H9 (cell line): ENCODE results near the gene TYW1. TPM values are rescaled to one million over a fixed set of nuclear protein-coding genes. Genes with fewer than 3 reads are reported as not detected.

Experiments
- DNase-seq: peaks from one replicate; pipeline ENCODE4 v3.0.0-alpha.2; 2017
- H2AFZ ChIP-seq: one replicate; pipeline ENCODE4 v1.6.1; 2013; ENCODE audit warnings: mild to moderate bottlenecking, low read length, control low read depth, moderate library complexity
- H2AK5ac ChIP-seq: 2 replicates; pipeline ENCODE4 v1.6.1; 2013; ENCODE audit warnings: low read length, control low read depth, mixed read lengths; ENCODE audit not compliant: insufficient read length
- H2BK120ac ChIP-seq: one replicate; pipeline ENCODE4 v1.6.1; 2013; ENCODE audit warnings: low read depth, mild to moderate bottlenecking, low read length, control low read depth, inconsistent platforms; ENCODE audit not compliant: poor library complexity, severe bottlenecking
- H2BK12ac ChIP-seq: 2 replicates; pipeline ENCODE4 v1.6.1; 2013; ENCODE audit warnings: low read length, control low read depth, mixed read lengths, low read depth; ENCODE audit not compliant: insufficient read length
- H2BK15ac ChIP-seq: 2 replicates; pipeline ENCODE4 v1.6.1; 2013; ENCODE audit warnings: low read depth, low read length, control low read depth
- H2BK20ac ChIP-seq: one replicate; pipeline ENCODE4 v1.6.1; 2013; ENCODE audit warnings: low read depth, mild to moderate bottlenecking, low read length, control low read depth, inconsistent platforms; ENCODE audit not compliant: poor library complexity, severe bottlenecking
- H2BK5ac ChIP-seq: 2 replicates; pipeline ENCODE4 v1.6.1; 2013; ENCODE audit warnings: low read length, control low read depth, mixed read lengths; ENCODE audit not compliant: insufficient read length
- H3K14ac ChIP-seq: 2 replicates; pipeline ENCODE4 v1.6.1; 2013; ENCODE audit warnings: low read length, control low read depth; ENCODE audit not compliant: insufficient read depth
- H3K18ac ChIP-seq: 2 replicates; pipeline ENCODE4 v1.6.1; 2013; ENCODE audit warnings: low read depth, mild to moderate bottlenecking, mixed read lengths, low read length, control low read depth; ENCODE audit not compliant: insufficient read length
- H3K23ac ChIP-seq: 2 replicates; pipeline ENCODE4 v1.6.1; 2013; ENCODE audit warnings: low read length, control low read depth, mixed read lengths, low read depth; ENCODE audit not compliant: insufficient read length
- H3K23me2 ChIP-seq: 2 replicates; pipeline ENCODE4 v1.6.1; 2013; ENCODE audit warnings: low read depth, mild to moderate bottlenecking, mixed read lengths, low read length, control low read depth; ENCODE audit not compliant: insufficient read length, poor library complexity, severe bottlenecking
- H3K27ac ChIP-seq: 2 replicates; pipeline ENCODE4 v1.5.1; 2013; ENCODE audit warnings: low read length, control low read depth, mixed read lengths, low read depth; ENCODE audit not compliant: insufficient read length
- H3K27me3 ChIP-seq: 2 replicates; pipeline ENCODE4 v1.6.1; 2013; ENCODE audit warnings: low read length, control low read depth, inconsistent platforms; ENCODE audit not compliant: insufficient read depth
- H3K4ac ChIP-seq: 2 replicates; pipeline ENCODE4 v1.6.1; 2013; ENCODE audit warnings: low read depth, mild to moderate bottlenecking, control low read depth, inconsistent platforms, low read length, moderate library complexity
- H3K4me1 ChIP-seq: 2 replicates; pipeline ENCODE4 v1.6.1; 2013; ENCODE audit warnings: low read length, control low read depth, inconsistent platforms; ENCODE audit not compliant: insufficient read depth
- H3K4me2 ChIP-seq: 2 replicates; pipeline ENCODE4 v1.6.1; 2013; ENCODE audit warnings: low read length, control low read depth, mixed read lengths; ENCODE audit not compliant: insufficient read length, insufficient read depth
- H3K56ac ChIP-seq: 2 replicates; pipeline ENCODE4 v1.6.1; 2013; ENCODE audit warnings: low read depth, mild to moderate bottlenecking, mixed read lengths, low read length, control low read depth; ENCODE audit not compliant: insufficient read length
- H3K79me1 ChIP-seq: 2 replicates; pipeline ENCODE4 v1.6.1; 2013; ENCODE audit warnings: low read depth, mild to moderate bottlenecking, moderate library complexity, low read length, control low read depth, inconsistent platforms; ENCODE audit not compliant: insufficient read depth, poor library complexity, severe bottlenecking
- H3K79me2 ChIP-seq: 2 replicates; pipeline ENCODE4 v1.6.1; 2013; ENCODE audit warnings: low read length, control low read depth, inconsistent platforms; ENCODE audit not compliant: insufficient read depth
- H3K9ac ChIP-seq: 2 replicates; pipeline ENCODE4 v1.6.1; 2013; ENCODE audit warnings: low read length, control low read depth, mixed read lengths; ENCODE audit not compliant: insufficient read length; ENCODE audit errors: extremely low read depth
- H3K9me3 ChIP-seq: one replicate; pipeline ENCODE4 v1.6.1; 2013; ENCODE audit warnings: low read depth, low read length, inconsistent platforms; ENCODE audit not compliant: control insufficient read depth
- H3T11ph ChIP-seq: one replicate; pipeline ENCODE4 v1.6.1; 2013; ENCODE audit warnings: mild to moderate bottlenecking, low read length, control low read depth, inconsistent platforms
- H4K20me1 ChIP-seq: one replicate; pipeline ENCODE4 v1.6.1; 2013; ENCODE audit not compliant: control insufficient read depth, insufficient read length, insufficient read depth
- H4K5ac ChIP-seq: 2 replicates; pipeline ENCODE4 v1.6.1; 2013; ENCODE audit warnings: low read depth, mild to moderate bottlenecking, mixed read lengths, low read length, control low read depth; ENCODE audit not compliant: insufficient read length
- H4K8ac ChIP-seq: replicated peaks from 2 replicates; pipeline ENCODE4 v1.6.1; 2013; ENCODE audit warnings: low read length, control low read depth, mixed read lengths, low read depth; ENCODE audit not compliant: insufficient read length
- H4K91ac ChIP-seq: 2 replicates; pipeline ENCODE4 v1.6.1; 2013; ENCODE audit warnings: low read depth, mild to moderate bottlenecking, moderate library complexity, mixed read lengths, low read length, control low read depth; ENCODE audit not compliant: insufficient read length
- H3K27ac Mint-ChIP-seq, 3 experiments: 2 replicates in 2 of 3; 3 replicates in 1 of 3; pipeline ENCODE4 v1.8.0; 2020 to 2021; ENCODE audit warnings: mixed read lengths in 3 of 3, mild to moderate bottlenecking in 1 of 3, moderate library complexity in 1 of 3
- H3K27me3 Mint-ChIP-seq: 2 replicates; pipeline ENCODE4 v1.8.0; 2021; ENCODE audit warnings: low read depth, mild to moderate bottlenecking, moderate library complexity, mixed read lengths
- H3K36me3 Mint-ChIP-seq, 3 experiments: 2 replicates in 2 of 3; 3 replicates in 1 of 3; pipeline ENCODE4 v1.8.0; 2020 to 2021; ENCODE audit warnings: low read depth in 3 of 3, mixed read lengths in 3 of 3; ENCODE audit not compliant: insufficient read depth in 1 of 3
- H3K4me1 Mint-ChIP-seq, 2 experiments: 2 replicates each; pipeline ENCODE4 v1.8.0; 2020; ENCODE audit warnings: mixed read lengths in 2 of 2
- H3K4me3 Mint-ChIP-seq, 2 experiments: 2 replicates in 1 of 2; 3 replicates in 1 of 2; pipeline ENCODE4 v1.8.0; 2020 to 2021; ENCODE audit warnings: mild to moderate bottlenecking in 2 of 2, mixed read lengths in 2 of 2, moderate library complexity in 1 of 2
- H3K9me3 Mint-ChIP-seq, 2 experiments: 2 replicates in 1 of 2; 3 replicates in 1 of 2; pipeline ENCODE4 v1.8.0; 2020; ENCODE audit warnings: mild to moderate bottlenecking in 2 of 2, mixed read lengths in 2 of 2, moderate library complexity in 1 of 2
- WGBS: extraction: QIAGEN DNeasy Blood & Tissue Kit; methylation state at CpG from one replicate; pipeline ENCODE4 v1.1.7; 2013; ENCODE audit warnings: missing lambda C conversion rate, low lambda C conversion rate, mixed read lengths; ENCODE audit not compliant: insufficient read length; ENCODE audit errors: extremely low coverage; 5-methylcytosine and 5-hydroxymethylcytosine counted together
- total RNA-seq: library from RNA; stranded (reverse); gene quantifications from 2 replicates; pipeline ENCODE4 v1.2.1, GENCODE V29; 2021
- TF ChIP-seq, protein P1 (sequence below): fragments of 200-600 bp; sonication (generic); conservative IDR thresholded peaks from 3 replicates; pipeline ENCODE4 v1.8.0; 2021; ENCODE audit warnings: antibody characterized with exemption, mild to moderate bottlenecking

The TYW1 gene
- total RNA-seq, 1 experiment from 2014 or later: 22.3 TPM

DNA sequence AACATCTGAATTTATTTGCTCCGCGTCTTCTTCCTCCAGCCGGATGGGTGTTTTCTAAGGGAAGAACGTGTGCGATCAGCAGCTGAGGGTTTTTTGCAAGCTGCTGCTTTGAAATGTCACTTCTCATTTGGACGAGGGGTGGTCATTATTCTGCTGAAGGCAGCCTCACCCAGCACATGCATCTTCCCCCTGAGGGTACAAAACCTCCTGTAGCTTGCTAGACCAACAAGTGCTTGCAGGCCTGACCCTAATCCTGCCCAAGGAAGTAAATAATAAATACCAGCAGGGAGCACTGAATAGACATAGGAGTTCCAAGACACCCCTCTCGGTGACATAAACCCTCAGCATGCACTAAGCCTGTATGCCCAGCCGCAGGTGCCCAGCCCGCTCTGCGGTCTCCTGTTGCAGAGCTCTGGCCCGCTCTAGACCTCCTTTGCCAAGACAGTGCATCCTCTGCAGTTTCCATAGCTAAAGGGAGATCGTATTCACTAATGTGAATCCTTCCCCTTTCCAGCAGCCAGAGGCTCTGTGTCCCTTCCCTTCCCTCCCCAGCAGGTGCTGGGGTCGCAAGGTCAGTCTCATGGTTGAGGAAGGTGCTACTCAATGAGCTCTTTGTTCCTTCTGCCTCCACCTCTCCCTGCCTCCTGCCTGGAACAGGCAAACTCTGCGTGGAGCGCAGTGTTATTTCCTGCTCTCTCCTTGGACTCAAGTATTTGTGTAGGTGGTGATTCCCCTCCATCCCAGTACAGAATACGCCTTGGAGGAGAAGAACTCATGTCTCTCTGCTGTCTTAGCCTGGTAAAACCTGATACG, 37.9 kb upstream of the TYW1 start:
- peak overlapping the region in 1 of 3 experiments; percentile 63; a peak in 2 of 7 replicates for H3K27ac Mint-ChIP-seq
- no peaks in the 10 kb centered on the region for H3K79me1 ChIP-seq
- no peak overlapping the region for H3K4me2 ChIP-seq

More for the DNA sequence above, 37.9 kb upstream of the TYW1 start:
- H3K27ac ChIP-seq: no peak overlapping the region
- no peak overlapping the region for H4K8ac ChIP-seq
- Mint-ChIP-seq H3K4me1 (no peaks in the 10 kb centered on the region), H3K27me3 (no peaks in the 10 kb centered on the region), H3K4me3 (no peak overlapping the region), H3K36me3 (peaks cover 6 to 38% (median 35%) of the 10 kb centered on the region in 3 experiments; a peak in 5 of 7 replicates), H3K9me3 (no peaks in the 10 kb centered on the region)
- no peak overlapping the region for H4K5ac ChIP-seq
- no peak overlapping the region for H2BK12ac ChIP-seq
- H2BK120ac ChIP-seq: no peak overlapping the region
- no peak overlapping the region for H3K9ac ChIP-seq
- DNase-seq: no peak
- TF ChIP-seq, protein P1, sequence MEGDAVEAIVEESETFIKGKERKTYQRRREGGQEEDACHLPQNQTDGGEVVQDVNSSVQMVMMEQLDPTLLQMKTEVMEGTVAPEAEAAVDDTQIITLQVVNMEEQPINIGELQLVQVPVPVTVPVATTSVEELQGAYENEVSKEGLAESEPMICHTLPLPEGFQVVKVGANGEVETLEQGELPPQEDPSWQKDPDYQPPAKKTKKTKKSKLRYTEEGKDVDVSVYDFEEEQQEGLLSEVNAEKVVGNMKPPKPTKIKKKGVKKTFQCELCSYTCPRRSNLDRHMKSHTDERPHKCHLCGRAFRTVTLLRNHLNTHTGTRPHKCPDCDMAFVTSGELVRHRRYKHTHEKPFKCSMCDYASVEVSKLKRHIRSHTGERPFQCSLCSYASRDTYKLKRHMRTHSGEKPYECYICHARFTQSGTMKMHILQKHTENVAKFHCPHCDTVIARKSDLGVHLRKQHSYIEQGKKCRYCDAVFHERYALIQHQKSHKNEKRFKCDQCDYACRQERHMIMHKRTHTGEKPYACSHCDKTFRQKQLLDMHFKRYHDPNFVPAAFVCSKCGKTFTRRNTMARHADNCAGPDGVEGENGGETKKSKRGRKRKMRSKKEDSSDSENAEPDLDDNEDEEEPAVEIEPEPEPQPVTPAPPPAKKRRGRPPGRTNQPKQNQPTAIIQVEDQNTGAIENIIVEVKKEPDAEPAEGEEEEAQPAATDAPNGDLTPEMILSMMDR: no peak
- H3K9me3 ChIP-seq: no peaks in the 10 kb centered on the region
- H3K4me1 ChIP-seq: no peaks in the 10 kb centered on the region
- H4K91ac ChIP-seq: no peak overlapping the region
- no peak overlapping the region for H3K18ac ChIP-seq
- no peak overlapping the region for H2AFZ ChIP-seq
- H3K4ac ChIP-seq: no peak overlapping the region
- H2BK5ac ChIP-seq: no peak overlapping the region
- no peak overlapping the region for H2BK15ac ChIP-seq
- H4K20me1 ChIP-seq: no peaks in the 10 kb centered on the region
- H3K23ac ChIP-seq: no peak overlapping the region
- no peak overlapping the region for H3K14ac ChIP-seq
- no peak overlapping the region for H2BK20ac ChIP-seq
- H3K79me2 ChIP-seq: no peaks in the 10 kb centered on the region
- H2AK5ac ChIP-seq: no peak overlapping the region
- no peak overlapping the region for H3K56ac ChIP-seq
- no peak overlapping the region for H3T11ph ChIP-seq
- H3K23me2 ChIP-seq: no peaks in the 10 kb centered on the region
- no CpG with 5 or more reads among the region's 17 CpGs for WGBS
- no peaks in the 10 kb centered on the region for H3K27me3 ChIP-seq
